ENCODE results near the gene ALDOA.

The ALDOA gene

DNA sequence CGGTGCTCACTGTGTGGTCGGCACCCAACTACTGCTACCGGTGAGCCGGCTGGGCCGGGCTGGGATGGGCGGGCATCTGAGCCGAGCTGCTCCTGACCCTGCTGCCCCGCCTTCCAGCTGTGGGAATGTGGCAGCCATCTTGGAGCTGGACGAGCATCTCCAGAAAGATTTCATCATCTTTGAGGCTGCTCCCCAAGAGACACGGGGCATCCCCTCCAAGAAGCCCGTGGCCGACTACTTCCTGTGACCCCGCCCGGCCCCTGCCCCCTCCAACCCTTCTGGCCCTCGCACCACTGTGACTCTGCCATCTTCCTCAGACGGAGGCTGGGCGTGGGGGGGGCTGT, 19.2 kb downstream of the ALDOA start:
- TF ChIP-seq YY1 (IDR thresholded peaks at IDR 0.05; ENCODE audit: low read depth) (0 out of 2 replicates have a peak, but pooled peaks have one; percentile 14), TCF12 (IDR thresholded peaks at IDR 0.05; ENCODE audit: low read depth) (no peak), NFIC (IDR thresholded peaks at IDR 0.05) (no peak)

DNA sequence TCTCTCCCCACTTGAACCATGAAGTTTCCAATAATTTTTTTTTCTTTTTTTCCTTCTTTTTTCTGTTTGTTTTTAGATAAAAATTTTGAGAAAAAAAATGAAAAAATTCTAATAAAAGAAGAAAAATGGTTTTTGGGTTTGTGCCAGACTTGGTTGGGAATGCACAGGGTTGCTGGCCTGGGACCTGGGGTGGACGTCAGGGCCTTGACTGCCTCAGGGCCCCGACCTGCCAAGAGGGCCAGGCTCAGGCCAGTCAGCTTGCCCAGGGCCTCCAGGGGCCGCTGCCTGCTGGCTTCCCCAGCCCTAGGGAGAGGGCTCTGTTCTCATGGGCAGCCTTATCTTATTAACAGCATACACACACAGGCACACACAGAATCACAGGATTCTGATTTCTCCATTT, 19.7 kb downstream of the ALDOA start:
- no peak for TF ChIP-seq NFIC (IDR thresholded peaks at IDR 0.05)
- TF ChIP-seq FOXM1 (IDR thresholded peaks at IDR 0.05; ENCODE audit: borderline replicate concordance, low read depth): no peak
- TF ChIP-seq EGR1 (IDR thresholded peaks at IDR 0.05): no peak

DNA sequence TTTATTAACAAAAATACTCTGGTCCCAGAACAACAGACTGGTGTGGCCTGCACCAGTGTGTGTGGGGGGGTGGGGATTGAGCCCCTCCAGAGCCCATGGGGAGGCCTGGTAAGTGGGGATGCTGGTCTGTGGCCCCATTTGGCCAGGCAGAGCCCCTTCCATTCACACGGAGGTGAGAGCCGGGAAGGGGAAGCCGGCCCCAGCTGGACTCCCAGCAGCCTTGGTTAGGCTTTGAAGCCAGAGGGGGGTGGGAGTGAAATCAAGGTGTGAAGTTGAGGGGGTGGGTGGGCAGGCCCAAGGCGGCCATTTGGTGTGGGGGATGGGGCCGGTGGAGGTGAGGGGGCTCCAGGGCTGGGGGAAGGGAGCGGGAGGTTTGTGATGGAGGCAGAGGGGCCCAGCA, 20.3 kb downstream of the ALDOA start:
- TF ChIP-seq CEBPB (IDR thresholded peaks at IDR 0.05) (no peak), EP300 (IDR thresholded peaks at IDR 0.05; ENCODE audit: borderline replicate concordance) (no peak), ZBTB7A (IDR thresholded peaks at IDR 0.05; ENCODE audit: low read depth) (no peak), NFIC (IDR thresholded peaks at IDR 0.05) (no peak), TEAD4 (IDR thresholded peaks at IDR 0.05) (no peak), RAD21 (IDR thresholded peaks at IDR 0.05; ENCODE audit: low read depth) (no peak), EGR1 (IDR thresholded peaks at IDR 0.05) (no peak), TCF12 (IDR thresholded peaks at IDR 0.05; ENCODE audit: low read depth) (no peak), YY1 (IDR thresholded peaks at IDR 0.05; ENCODE audit: low read depth) (no peak), TAF1 (IDR thresholded peaks at IDR 0.05; ENCODE audit: low read depth) (no peak), FOXM1 (IDR thresholded peaks at IDR 0.05; ENCODE audit: borderline replicate concordance, low read depth) (no peak), CREB1 (IDR thresholded peaks at IDR 0.05; ENCODE audit: low read depth) (no peak)
- TF ChIP-seq, protein P1, sequence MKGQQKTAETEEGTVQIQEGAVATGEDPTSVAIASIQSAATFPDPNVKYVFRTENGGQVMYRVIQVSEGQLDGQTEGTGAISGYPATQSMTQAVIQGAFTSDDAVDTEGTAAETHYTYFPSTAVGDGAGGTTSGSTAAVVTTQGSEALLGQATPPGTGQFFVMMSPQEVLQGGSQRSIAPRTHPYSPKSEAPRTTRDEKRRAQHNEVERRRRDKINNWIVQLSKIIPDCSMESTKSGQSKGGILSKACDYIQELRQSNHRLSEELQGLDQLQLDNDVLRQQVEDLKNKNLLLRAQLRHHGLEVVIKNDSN (IDR thresholded peaks at IDR 0.05): no peak
- TF ChIP-seq, protein P2, sequence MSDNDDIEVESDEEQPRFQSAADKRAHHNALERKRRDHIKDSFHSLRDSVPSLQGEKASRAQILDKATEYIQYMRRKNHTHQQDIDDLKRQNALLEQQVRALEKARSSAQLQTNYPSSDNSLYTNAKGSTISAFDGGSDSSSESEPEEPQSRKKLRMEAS (IDR thresholded peaks at IDR 0.05): no peak
- TF ChIP-seq, protein P3, sequence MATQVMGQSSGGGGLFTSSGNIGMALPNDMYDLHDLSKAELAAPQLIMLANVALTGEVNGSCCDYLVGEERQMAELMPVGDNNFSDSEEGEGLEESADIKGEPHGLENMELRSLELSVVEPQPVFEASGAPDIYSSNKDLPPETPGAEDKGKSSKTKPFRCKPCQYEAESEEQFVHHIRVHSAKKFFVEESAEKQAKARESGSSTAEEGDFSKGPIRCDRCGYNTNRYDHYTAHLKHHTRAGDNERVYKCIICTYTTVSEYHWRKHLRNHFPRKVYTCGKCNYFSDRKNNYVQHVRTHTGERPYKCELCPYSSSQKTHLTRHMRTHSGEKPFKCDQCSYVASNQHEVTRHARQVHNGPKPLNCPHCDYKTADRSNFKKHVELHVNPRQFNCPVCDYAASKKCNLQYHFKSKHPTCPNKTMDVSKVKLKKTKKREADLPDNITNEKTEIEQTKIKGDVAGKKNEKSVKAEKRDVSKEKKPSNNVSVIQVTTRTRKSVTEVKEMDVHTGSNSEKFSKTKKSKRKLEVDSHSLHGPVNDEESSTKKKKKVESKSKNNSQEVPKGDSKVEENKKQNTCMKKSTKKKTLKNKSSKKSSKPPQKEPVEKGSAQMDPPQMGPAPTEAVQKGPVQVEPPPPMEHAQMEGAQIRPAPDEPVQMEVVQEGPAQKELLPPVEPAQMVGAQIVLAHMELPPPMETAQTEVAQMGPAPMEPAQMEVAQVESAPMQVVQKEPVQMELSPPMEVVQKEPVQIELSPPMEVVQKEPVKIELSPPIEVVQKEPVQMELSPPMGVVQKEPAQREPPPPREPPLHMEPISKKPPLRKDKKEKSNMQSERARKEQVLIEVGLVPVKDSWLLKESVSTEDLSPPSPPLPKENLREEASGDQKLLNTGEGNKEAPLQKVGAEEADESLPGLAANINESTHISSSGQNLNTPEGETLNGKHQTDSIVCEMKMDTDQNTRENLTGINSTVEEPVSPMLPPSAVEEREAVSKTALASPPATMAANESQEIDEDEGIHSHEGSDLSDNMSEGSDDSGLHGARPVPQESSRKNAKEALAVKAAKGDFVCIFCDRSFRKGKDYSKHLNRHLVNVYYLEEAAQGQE (IDR thresholded peaks at IDR 0.05; ENCODE audit: low read depth): no peak

DNA sequence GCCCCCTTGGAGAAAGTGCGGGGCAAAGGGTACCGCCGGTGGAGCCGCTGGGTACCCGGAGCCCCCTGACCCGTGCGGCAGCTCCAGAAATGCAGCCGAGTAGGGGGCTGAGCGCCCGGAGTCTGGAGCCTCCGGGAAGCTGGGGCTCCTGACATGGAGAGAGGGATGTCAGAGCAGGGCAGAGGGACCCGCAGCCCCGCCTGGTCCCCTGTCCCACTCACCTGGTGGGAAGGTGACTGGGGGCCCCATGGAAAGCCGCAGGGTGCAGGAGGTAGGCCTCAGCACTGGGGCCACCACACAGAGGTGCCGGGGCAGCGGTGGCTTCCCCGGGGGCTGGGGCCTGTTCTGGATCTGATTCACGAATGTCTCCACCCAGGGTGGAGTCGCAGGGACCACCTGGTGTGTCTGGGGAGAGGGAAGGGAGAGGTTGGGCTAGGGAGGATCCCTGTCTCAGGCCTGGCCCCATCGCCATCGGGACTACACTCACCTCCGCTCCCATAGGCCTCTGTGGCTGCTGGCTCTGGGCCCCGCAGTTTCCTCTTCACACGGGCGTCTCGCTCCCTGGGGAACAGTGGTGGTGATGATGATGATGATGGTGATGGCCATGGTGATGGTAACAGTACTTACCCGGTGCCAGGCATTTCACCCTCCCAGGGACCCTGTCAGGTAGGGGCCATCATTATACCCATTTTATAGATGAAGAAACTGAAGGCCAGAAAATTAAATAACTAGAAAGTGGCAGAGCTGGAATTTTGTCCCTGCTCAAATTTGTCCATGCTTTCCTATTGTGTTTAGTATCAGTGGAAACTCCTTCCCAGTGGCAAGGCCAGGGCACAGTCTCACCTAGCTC, 21.0 kb downstream of the ALDOA start:
- TF ChIP-seq, protein P1 (IDR thresholded peaks at IDR 0.05): no peak
- no peak for TF ChIP-seq EGR1 (IDR thresholded peaks at IDR 0.05)

DNA sequence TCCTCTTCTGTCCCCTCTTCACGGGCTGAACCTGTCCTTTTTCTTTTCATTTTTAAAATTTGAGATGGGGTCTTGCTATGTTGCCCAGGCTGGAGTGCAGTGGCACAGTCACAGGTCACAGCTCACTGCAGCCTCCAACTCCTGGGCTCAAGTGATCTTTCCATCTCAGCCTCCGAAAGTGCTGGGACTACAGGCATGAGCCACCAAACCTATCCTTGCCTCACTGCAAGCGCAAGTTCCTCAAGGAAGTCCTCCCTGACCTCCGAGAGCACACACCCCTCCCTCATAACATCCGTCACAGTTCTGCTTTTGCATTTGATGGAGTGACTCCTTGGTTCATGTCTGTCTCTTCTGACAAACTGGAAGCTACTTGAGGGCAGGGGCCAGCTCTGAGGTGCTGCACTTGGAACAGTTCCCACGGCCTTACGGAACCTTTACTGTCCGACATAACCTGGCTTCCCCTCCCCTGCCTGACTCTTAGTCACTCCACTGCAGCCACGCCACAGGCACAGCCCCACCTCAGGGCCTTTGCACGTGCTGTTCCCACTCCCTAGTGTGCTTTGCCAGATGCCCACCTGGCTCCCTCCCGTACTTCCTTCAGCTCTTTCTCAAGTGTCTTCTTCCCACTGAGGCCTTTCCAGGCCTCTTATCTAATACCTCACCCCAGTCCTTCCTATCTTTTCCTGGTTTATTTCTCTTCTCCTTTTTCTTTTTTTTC, 21.8 kb downstream of the ALDOA start:
- TF ChIP-seq TCF12 (IDR thresholded peaks at IDR 0.05; ENCODE audit: low read depth) (no peak), FOXM1 (IDR thresholded peaks at IDR 0.05; ENCODE audit: borderline replicate concordance, low read depth) (no peak), YY1 (IDR thresholded peaks at IDR 0.05; ENCODE audit: low read depth) (no peak), TAF1 (IDR thresholded peaks at IDR 0.05; ENCODE audit: low read depth) (no peak), EGR1 (IDR thresholded peaks at IDR 0.05) (no peak), TEAD4 (IDR thresholded peaks at IDR 0.05) (no peak), EP300 (IDR thresholded peaks at IDR 0.05; ENCODE audit: borderline replicate concordance) (no peak), CREB1 (IDR thresholded peaks at IDR 0.05; ENCODE audit: low read depth) (no peak), ZBTB7A (IDR thresholded peaks at IDR 0.05; ENCODE audit: low read depth) (no peak)
- TF ChIP-seq, protein P3 (IDR thresholded peaks at IDR 0.05; ENCODE audit: low read depth): no peak
- TF ChIP-seq, protein P1 (IDR thresholded peaks at IDR 0.05): no peak

Data from Ishikawa (cell line).